BJ (cell line): ENCODE measurements around the gene ARSK. TPM values are rescaled to one million over a fixed set of nuclear protein-coding genes. Genes with fewer than 3 reads are reported as not detected.

ENCODE experiments used
- CTCF ChIA-PET: fragments of 350-600 bp; formaldehyde crosslinking; extraction: SDS; loops from one replicate; lab custom pipeline; 2021; ENCODE audit warnings: antibody characterized with exemption, inconsistent platforms; lab: Yijun Ruan, JAX
- POLR2A ChIA-PET: fragments of 300-600 bp; sonication (Branson Sonifier 250); formaldehyde crosslinking; extraction: SDS; loops from one replicate; lab custom pipeline; 2021; ENCODE audit warnings: antibody characterized with exemption; lab: Charles Lee
- DNase-seq: peaks from one replicate; pipeline ENCODE4 v3.0.0-alpha.2; 2011; ENCODE audit warnings: low read depth
- H3K27me3 ChIP-seq: 2 replicates; pipeline ENCODE4 v1.6.0; 2011; ENCODE audit warnings: low read length; ENCODE audit not compliant: control insufficient read depth, insufficient read depth
- H3K36me3 ChIP-seq: 2 replicates; pipeline ENCODE4 v1.5.1; 2011; ENCODE audit warnings: low read length; ENCODE audit not compliant: control insufficient read depth, insufficient read depth
- H3K4me3 ChIP-seq: 2 replicates; pipeline ENCODE4 v1.5.1; 2011; ENCODE audit warnings: low read depth, mild to moderate bottlenecking, control low read depth, low read length
- polyA plus RNA-seq: library from polyadenylated mRNA; depleted of rRNA; stranded (reverse); fragments of >200 nt; gene quantifications from 2 replicates; pipeline ENCODE4 v1.2.3, GENCODE V29; 2011
- TF ChIP-seq, protein P1 (sequence below): IDR thresholded peaks from 2 replicates; pipeline ENCODE4 v1.5.1; 2011; ENCODE audit warnings: low read depth, mild to moderate bottlenecking, control low read depth, inconsistent platforms, low read length, moderate library complexity; ENCODE audit not compliant: insufficient read depth

The ARSK gene
- polyA plus RNA-seq, 1 experiment: 8.0 TPM

DNA sequence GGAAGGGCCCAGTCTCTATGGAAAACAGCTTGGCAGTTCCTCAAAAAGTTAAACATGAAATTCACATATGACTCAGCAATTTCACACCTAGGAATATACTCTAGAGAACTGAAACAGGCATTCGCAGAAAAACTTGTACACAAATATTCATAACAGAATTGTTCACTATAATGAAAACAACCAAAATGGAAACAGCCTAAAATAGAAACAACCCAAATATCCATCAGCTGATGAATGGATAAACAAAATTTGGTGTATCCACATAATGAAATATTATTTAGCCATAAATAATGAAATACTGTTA, 60.2 kb downstream of the ARSK start:
- Histone ChIP-seq H3K36me3 (no peaks in the 10 kb centered on the region), H3K4me3 (no peak overlapping the region), H3K27me3 (no peaks in the 10 kb centered on the region)
- POLR2A ChIA-PET: no interaction called here
- DNase-seq: no peak
- CTCF ChIA-PET: no interaction called here
- TF ChIP-seq, protein P1, sequence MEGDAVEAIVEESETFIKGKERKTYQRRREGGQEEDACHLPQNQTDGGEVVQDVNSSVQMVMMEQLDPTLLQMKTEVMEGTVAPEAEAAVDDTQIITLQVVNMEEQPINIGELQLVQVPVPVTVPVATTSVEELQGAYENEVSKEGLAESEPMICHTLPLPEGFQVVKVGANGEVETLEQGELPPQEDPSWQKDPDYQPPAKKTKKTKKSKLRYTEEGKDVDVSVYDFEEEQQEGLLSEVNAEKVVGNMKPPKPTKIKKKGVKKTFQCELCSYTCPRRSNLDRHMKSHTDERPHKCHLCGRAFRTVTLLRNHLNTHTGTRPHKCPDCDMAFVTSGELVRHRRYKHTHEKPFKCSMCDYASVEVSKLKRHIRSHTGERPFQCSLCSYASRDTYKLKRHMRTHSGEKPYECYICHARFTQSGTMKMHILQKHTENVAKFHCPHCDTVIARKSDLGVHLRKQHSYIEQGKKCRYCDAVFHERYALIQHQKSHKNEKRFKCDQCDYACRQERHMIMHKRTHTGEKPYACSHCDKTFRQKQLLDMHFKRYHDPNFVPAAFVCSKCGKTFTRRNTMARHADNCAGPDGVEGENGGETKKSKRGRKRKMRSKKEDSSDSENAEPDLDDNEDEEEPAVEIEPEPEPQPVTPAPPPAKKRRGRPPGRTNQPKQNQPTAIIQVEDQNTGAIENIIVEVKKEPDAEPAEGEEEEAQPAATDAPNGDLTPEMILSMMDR: no peak

DNA sequence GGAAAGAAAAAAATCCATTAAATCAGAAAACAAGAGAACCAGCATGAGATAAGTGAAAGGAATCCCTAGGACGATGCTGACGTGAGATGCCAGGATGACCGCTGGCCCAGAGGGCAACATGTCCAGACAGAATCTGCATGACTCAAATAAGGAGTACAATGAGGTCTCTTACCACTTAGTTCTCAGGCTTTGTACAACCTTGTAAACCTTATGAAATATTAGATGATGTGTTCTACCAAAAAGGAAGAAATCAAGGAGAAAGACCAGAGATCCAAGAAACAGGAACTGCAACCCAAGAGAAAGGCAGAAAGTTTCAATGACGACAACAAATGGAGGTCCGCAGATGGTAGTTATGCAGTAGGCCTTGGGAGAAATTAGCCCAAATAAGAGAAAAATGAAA, 62.2 kb downstream of the ARSK start:
- ChIA-PET CTCF (no interaction called here), POLR2A (no interaction called here)
- Histone ChIP-seq H3K36me3 (no peaks in the 10 kb centered on the region), H3K27me3 (no peaks in the 10 kb centered on the region; the same call in 1 of the 2 replicates), H3K4me3 (no peak overlapping the region)
- no peak for DNase-seq
- TF ChIP-seq, protein P1: no peak

DNA sequence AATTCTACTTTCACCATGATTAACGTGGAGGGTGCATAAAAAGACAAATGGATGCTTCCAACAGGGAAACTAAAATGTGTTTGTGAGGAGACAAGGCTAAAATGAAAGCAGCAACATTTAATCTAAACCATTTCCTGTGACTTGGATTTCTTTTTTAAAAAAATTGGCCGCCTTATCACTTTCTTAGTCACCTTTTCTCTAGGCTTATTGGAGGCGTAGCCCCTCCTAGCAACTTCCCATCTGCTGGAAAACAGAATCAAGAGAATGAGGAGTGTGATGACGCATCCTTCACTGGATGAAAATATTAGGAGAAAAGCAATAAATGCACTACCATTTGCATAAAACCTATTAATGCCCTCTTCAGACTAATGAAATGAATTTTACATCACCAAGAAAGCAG, 64.2 kb downstream of the ARSK start:
- CTCF ChIA-PET: interaction anchor here (0.6 kb wide), 1 partner anchor 1895 kb away, joined by 3 read pairs; no protein-coding TSS in a partner anchor
- no peak for DNase-seq
- POLR2A ChIA-PET: no interaction called here

DNA sequence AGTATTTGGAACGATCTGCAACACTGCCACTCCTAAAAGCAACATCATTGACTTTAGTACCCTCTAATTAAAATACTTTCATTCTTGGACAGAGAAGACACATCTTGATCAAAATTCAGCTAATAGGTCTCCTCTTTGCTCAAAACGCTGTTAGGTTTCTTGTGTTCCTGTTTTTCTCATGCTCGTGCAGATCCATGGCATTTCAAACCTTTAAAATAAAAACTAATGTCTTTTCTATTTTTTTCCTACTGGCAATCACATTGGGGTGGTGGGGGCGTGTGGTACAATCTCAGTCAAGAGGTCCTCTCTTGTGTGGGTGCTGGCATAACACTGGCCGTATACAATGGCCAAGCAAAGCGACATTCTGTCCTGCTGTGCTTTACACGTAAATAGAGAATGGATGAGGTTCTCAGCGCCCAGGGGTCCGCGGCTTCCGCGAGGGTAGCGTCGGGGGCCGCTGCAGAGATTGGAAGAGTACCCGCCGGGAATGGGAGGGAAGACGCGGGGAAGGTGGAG, 64.7 kb downstream of the ARSK start:
- peak overlapping the region; percentile 50 for H3K4me3 ChIP-seq
- no peak for DNase-seq
- no peaks in the 10 kb centered on the region; the same call in 1 of the 2 replicates for H3K27me3 ChIP-seq
- TF ChIP-seq, protein P1: no peak
- ChIA-PET CTCF (interaction anchor here (0.6 kb wide), 1 partner anchor 1896 kb away, joined by 3 read pairs; no protein-coding TSS in a partner anchor), POLR2A (no interaction called here)
- H3K36me3 ChIP-seq: no peaks in the 10 kb centered on the region

More for the DNA sequence above, 64.2 kb downstream of the ARSK start:
- Histone ChIP-seq H3K27me3 (no peaks in the 10 kb centered on the region; the same call in 1 of the 2 replicates), H3K36me3 (no peaks in the 10 kb centered on the region), H3K4me3 (no peak overlapping the region)
- TF ChIP-seq, protein P1: no peak

DNA sequence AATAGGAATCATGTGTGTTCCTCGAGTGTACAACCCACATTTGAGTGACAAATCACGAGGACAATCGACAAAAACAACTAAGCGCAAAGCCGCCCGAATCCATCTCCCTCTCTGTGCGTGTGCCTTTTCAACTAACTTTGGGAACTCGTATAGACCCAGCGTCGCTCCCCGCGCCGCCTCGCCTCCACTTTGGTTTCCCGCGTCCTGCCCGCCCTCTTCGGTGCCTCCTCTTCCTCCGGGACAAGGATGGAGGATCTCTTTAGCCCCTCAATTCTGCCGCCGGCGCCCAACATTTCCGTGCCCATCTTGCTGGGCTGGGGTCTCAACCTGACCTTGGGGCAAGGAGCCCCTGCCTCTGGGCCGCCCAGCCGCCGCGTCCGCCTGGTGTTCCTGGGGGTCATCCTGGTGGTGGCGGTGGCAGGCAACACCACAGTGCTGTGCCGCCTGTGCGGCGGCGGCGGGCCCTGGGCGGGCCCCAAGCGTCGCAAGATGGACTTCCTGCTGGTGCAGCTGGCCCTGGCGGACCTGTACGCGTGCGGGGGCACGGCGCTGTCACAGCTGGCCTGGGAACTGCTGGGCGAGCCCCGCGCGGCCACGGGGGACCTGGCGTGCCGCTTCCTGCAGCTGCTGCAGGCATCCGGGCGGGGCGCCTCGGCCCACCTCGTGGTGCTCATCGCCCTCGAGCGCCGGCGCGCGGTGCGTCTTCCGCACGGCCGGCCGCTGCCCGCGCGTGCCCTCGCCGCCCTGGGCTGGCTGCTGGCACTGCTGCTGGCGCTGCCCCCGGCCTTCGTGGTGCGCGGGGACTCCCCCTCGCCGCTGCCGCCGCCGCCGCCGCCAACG, 65.3 kb downstream of the ARSK start, which contains the start of gene GPR150:
TSS of gene GPR150 (plus strand) at position 58 of the 840 bp plus-strand sequence. CDS start at position 247, 189 bp downstream.
- ChIA-PET POLR2A (no interaction called here), CTCF (interaction anchor here (1.1 kb wide), 1 partner anchor 10 kb away, joined by 3 read pairs; no protein-coding TSS in a partner anchor)
- peak within 1 kb of the TSS; percentile 50 for H3K4me3 ChIP-seq
- no peaks in the 10 kb centered on the region for H3K36me3 ChIP-seq
- DNase-seq: no peak
- TF ChIP-seq, protein P1: no peak
- H3K27me3 ChIP-seq: no peaks in the 10 kb centered on the region; the same call in 1 of the 2 replicates
